NCI-H2029 (cell line): ENCODE results near the gene CBFA2T2.

ENCODE experiments used
- DNase-seq: peaks from one replicate; lab custom pipeline; 2025; lab: John Stamatoyannopoulos, UW

CBFA2T2 gene

GRCh38 chr20:33667676-33668465, 178.0 kb downstream of the CBFA2T2 start:
- DNase-seq, result peak; percentile 80

- DNase-seq, result no peak
Observed at GRCh38 chr20:33668466-33669155, 178.7 kb downstream of the CBFA2T2 start.

GRCh38 chr20:33669224-33669623, 179.3 kb downstream of the CBFA2T2 start:
- no peak for DNase-seq

GRCh38 chr20:33669873-33670640, 180.2 kb downstream of the CBFA2T2 start:
- no peak for DNase-seq

- DNase-seq, result no peak
Observed at GRCh38 chr20:33670715-33671499, 181.0 kb downstream of the CBFA2T2 start.

- no peak for DNase-seq
Observed at GRCh38 chr20:33671573-33672288, 181.8 kb downstream of the CBFA2T2 start.

- no peak for DNase-seq
Observed at GRCh38 chr20:33672426-33673113, 182.7 kb downstream of the CBFA2T2 start.

GRCh38 chr20:33673114-33673409, 183.2 kb downstream of the CBFA2T2 start:
- no peak for DNase-seq

- DNase-seq, result no peak
Observed at GRCh38 chr20:33673410-33674293, 183.8 kb downstream of the CBFA2T2 start.

GRCh38 chr20:33674294-33675135, 184.6 kb downstream of the CBFA2T2 start, which contains the start of gene NECAB3:
TSS of gene NECAB3 (minus strand) at chr20:33674428. CDS start at chr20:33674352, 76 bp downstream.
- peak; percentile 75 for DNase-seq

GRCh38 chr20:33675136-33675959, 185.5 kb downstream of the CBFA2T2 start:
- no peak for DNase-seq

GRCh38 chr20:33676121-33676520, 186.2 kb downstream of the CBFA2T2 start:
- no peak for DNase-seq

GRCh38 chr20:33676652-33677645, 187.1 kb downstream of the CBFA2T2 start:
- no peak for DNase-seq

- no peak for DNase-seq
Observed at GRCh38 chr20:33677991-33678702, 188.3 kb downstream of the CBFA2T2 start.

GRCh38 chr20:33679758-33680485, 190.0 kb downstream of the CBFA2T2 start:
- no peak for DNase-seq
